GM18861 (cell line): Measurements from ENCODE around the gene GMEB2.
"Not testable (repeated sequence)": the region's sequence is repeated elsewhere in the genome, so short reads cannot be mapped to it uniquely, and the experiment has no call there.

Experiments
- ATAC-seq: cut with Tn5 transposase; IDR thresholded peaks from one replicate; pipeline ENCODE4 v1.9.1; 2021; ENCODE audit not compliant: unreplicated experiment

GMEB2 gene

DNA sequence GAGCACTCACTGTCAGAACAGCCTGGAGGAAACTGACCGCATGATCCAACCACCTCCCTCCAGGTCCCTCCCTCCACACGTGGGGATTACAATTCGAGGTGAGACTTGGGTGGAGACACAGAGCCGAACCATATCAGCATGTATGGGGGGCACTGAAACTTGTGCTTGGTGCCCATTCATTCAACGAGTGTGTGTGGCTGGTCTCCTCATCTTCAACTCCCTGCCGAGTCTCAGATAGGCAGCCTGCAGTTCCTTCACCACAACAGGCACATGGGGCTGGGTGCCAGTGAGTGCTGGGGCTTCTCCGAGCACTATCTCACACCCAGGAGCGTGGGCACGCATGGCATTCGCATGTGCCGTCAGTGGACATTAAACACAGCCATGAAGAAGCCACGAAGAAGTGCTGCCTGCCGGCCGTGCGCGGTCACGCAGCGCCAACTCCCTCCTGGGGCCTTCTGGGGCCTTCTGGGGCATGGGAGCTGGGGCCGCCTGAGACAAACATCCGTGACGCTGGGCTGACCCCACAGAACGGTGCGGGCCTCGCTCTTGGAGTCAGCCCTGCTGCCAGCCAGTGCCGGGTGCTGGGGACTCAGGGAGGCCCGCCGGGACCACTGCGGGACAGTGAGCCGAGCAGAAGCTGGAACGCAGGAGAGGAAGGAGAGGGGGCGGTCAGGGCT, 30.5 kb upstream of the GMEB2 start:
- no peak for ATAC-seq

DNA sequence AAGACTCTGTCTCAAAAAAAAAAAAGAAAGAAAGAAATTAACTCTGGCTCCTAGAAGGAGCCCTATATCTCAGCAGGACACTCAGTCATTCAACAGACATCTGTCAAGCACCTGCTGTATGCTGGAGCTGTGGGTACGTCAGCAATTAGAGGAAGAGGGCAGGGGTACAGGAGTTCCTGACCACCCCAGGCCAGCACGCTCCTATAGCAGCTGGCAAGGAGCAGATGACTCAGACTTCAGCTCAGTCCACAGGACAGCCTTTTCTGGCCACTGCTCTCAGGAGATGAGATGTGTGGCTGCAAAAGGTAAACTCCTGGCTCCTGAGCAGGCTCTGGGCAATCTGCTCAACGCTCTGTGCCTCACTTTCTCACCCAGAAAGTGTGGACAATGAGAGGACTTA, 29.6 kb upstream of the GMEB2 start:
- ATAC-seq, result no peak

DNA sequence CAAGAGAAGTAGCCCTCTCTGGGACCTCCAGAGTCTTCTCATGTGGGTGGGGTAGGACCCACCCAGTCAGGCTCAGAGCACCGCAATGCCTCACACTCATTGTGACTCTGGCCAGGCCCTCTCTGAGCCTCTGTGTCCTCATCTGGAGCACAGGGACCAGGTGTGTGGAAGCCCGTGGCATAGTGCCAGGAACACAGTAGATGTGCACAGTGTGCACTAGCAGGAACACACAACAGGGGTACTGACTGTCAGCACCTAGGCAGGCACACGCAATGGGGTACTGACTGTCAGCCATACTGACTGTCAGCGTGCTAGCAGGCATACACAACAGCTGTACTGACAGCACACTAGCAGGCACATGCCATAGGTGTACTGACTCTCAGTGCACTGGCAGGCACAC, 28.3 kb upstream of the GMEB2 start:
- ATAC-seq, result no peak

DNA sequence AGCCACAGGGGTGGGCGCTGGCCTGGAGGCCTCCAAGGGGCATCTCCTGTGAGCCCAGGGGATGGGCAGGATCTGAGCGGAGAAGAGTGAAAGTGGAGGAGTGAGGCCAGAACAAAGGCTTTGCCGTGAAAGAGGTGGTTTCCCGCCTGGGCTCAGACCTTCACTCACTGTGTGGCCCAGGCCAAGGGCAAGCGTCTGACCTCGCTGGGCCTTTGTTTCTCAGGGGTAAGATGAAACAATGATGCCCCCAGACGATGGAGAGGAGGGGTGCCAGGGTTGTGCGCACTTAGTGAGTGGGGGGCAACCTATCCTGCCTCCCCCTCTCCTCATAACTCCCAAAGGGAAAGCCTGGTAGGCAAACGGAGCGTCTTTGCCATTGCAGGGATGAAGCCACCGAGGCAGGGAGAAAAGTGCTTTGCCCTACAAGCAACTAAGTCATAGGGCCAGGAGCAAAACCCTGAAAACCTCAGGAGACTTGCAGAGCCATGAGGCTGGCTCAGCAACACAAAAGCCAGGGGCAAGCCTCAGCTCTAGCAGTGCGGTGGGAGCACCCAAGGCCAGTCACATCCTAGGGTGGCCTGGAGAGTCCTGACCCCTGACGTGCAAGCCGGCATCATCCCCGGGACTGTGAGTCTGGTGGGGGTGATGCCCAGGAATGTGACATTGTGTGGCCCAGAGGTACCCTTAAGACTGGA, 27.2 kb upstream of the GMEB2 start:
- ATAC-seq, result no peak

DNA sequence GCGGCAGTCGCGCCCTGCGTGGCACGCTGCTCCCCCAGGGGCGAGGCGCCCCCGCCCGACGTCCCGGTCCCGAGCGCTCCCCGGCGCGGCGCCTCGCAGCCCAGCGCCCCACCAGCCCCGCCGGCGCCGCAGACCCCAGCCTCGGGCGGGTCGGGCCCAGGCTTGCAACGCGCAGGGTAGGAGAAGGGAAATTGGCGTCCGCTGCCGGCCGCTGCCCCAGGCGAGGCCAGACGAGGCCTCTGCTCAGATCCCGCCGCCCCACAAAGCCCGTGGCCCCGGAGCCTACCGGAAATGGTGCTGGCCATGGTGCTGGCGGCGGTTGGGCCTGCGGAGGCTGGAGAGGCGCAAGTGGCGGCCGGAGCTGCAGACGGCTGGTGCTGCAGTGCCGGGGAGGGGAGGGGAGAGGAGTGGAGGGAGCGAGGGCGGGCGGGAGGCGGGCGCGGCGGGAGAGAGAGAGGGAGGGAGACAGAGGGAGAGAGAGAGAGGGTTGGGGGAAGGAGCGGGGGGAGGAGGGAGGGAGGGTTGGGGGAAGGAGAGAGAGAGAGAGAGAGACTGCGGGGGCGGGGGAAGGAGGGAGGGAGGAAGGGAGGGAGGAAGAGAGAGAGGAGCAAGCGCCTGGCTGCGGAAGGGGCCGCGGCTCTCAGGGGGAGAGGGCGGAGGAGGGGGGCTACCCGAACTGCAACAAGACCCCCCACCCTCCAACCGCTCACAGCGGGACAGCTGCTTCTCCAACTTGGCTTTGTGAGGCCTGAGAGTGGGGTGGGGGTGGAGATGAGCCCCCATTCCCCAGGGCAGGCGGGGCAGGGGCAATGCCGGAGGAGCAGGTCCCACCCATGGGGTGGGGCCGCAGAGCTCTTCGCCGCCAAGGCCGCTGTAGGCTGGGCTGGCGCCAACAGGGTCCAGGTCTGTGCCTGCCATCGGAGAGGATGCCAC, 26.4 kb upstream of the GMEB2 start, which contains the start of gene STMN3:
Gene STMN3 (minus strand): TSS at position 384 of the 933 bp plus-strand sequence. CDS start 79 bp downstream, at position 305.
- no peak for ATAC-seq

DNA sequence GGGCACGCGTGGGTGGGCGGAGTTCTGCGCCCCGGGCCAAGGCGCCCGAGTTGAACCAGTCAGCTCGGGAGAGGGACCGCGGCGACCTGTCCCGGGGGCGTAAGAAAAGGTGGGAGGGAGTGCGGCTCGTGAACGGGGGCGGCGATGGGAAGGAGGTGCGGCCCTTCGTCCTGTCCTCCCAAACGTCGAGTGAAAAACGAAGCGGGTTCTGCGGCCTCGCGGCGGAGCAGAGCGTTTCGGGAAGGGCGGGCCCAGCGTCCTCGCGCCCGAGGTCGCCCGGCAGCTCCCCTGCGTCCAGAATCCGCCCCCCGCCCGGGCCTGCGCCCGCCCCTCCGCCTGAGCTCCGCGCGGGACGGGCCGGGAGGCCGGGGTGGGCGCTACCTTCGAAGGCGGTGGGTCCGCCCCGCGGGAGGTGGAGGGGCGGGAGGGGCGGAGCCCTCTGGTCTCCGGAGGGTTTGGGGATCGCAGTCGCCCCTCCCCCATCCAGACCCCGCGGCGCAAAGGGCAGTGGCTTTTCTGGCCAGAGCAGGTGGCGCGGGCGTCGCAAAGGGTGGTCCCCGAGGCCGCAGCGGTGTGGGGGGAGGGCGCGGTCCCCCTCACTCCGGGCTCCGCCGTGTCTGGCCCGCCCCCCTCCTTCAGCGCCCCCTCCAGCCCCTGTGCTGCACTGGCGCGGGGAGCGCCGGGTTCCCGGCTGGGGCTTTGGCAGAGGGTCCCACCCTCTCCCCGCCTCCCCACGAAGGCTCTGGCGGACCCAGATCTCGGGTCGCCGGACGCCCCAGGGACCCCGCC, 25.5 kb upstream of the GMEB2 start:
- ATAC-seq, result no peak

DNA sequence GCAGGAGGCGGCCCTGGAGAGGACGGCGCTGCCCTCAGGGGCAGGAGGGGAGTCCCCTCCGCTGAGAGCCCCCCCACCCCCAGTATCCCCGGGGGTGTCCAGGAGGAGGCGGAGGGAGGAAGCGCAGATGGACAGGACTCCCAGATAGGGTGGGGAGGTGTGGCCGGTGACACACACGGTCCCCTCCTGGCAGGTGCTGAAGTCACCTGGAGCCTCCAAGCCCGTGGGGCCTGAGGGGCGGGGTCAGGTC, 25.0 kb upstream of the GMEB2 start:
- no peak for ATAC-seq

DNA sequence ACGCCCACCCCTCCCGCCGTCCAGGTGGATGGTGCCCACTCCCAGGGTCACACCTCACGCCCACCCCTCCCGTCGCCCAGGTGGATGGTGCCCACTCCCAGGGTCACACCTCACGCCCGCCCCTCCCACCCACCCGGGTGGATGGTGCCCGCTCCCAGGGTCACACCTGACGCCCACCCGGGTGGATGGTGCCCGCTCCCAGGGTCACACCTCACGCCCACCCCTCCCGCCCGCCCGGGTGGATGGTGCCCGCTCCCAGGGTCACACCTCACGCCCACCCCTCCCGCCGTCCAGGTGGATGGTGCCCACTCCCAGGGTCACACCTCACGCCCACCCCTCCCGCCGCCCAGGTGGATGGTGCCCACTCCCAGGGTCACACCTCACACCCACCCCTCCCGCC, 23.6 kb upstream of the GMEB2 start:
- not testable (repeated sequence) for ATAC-seq

DNA sequence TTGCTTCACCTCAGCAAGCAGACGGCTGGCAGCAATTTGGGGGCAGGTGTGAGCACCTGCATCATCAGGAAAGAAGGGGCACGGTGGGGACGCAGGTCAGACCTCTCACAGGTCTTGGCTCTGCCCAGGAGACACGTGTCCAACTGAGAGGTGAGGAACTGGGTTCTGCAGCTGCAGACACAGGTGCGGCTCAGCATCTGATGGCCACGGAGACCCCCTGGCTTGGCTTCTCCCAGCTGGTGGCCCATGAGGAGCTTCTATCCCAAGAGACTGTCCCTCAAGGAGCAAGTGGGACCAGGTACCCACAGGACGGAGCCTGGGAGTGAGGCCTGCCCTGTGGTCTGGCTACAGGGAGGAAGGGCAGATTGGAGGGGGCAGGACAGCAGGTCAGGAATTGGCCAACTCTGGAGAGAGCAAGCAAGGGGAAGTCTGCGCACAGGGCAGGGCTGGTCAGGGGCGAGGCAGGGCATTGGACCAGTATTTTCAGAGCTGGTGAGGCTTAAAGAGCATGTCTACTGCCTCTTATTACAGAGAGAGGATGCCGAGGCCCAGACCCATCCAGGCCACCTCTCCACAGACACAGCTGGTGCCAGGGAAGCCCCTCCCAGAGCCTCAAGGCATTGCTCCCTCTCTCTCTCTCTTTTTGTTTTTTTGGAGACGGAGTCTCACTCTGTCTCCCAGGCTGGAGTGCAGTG, 22.1 kb upstream of the GMEB2 start:
- ATAC-seq, result no peak

DNA sequence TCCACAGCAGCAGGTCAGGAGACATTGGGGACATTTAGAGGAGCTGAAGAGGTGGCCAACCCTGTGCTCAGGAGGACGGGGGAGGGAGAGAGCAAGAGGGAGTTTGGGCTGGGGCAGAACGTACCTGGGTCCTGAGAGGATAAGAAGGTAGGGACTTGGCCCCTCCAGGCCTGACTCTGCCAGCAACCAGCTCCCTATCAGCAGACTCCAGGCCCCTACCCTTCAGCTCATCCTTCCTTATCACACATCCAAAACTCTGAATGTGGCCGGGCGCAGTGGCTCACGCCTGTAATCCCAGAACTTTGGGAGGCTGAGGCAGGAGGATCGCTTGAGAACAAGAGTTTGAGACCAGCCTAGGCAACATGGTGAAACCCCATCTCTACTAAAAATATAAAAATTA, 21.3 kb upstream of the GMEB2 start:
- no peak for ATAC-seq

DNA sequence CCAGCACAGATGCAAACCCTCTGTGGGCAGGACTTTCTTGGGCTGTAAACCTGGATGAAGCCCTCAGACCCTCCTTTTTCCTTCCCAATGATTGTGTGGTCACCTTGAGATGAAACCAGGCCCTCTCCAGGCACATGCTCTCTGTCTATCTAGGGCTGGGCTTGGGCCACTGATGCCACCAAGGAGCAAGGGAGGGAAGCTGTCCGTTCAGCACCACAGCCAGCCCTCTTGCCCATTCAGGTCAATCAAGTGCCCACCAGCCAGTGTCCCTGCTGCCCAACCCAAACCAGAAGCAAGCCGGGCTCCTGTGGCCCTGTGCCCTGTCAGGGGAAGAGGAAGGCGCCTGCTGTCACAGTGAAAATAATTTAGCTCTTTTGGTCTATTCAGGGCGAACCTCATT, 18.3 kb upstream of the GMEB2 start:
- ATAC-seq, result no peak

DNA sequence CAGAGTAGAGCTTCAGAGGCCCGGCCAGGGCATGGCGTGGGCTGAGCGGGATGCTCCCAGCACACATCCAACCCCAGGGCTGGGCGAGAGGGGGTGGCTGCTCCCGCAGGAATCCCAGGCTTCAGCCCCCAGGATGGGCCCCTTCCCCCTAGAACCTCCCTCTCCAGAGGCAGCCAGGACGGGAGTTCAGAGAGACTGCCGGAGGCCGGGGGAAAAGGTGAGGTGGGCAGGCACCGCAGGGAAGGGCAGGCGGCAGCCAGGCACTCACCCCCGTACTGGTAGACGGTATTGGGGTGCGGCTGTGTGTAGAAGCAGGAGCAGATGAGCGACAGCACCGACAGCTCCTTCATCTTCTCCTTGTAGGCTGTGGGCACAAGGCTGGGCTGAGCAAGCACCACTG, 17.0 kb upstream of the GMEB2 start:
- no peak for ATAC-seq

DNA sequence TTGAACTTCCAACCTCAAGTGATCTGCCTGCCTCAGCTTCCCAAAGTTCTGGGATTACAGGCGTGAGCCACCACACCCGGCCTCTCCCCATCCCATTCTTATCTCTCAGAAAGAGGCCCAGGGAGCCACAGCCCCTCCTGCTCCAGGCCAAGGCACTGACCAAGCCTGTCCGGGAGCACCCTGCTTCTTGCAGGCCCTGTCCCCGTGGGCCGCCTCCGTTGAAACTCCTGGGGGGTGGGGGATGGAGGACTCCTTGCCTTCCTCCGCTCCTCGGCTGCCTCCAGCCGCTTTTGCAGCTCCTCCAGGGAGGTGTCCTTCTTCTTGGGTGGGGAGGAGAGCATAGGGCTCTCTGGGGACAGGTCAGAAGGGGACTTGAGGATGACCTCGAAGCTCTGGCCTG, 16.6 kb upstream of the GMEB2 start:
- ATAC-seq, result no peak

DNA sequence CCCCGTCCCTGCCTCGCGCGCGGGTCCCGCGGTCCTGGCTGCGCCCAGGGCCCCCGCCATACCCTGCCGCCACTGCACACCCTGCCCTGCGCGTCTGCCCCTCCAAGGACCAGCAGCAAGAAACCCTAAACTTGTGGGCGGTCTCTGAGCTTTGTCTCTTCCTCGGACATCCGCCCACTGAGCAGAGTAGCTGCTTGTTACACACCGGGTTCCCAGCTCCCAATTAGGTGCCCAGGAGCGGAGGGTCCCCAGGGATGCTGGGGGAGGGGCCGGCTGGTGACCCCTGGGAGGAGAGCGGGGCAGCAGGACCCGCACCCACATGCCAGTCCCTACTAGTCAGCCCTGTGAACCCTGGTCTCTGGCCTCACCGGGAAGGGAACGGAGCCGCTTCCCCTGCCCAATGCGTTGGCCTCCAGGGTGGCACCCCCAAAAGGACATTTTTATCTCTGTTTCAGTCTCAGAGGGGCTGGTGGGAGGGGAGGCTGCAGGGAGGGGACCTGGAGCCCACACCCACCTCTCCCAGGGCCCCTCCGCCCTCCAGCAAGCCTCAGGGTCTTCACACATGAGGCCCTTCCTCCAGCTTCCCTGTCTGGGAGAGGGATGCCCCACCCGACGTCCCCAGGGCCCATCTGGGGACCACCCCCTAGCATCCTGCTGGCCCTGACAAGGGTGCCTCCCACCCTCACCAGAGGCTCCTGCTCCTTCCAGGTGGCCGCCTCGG, 15.8 kb upstream of the GMEB2 start:
- no peak for ATAC-seq

DNA sequence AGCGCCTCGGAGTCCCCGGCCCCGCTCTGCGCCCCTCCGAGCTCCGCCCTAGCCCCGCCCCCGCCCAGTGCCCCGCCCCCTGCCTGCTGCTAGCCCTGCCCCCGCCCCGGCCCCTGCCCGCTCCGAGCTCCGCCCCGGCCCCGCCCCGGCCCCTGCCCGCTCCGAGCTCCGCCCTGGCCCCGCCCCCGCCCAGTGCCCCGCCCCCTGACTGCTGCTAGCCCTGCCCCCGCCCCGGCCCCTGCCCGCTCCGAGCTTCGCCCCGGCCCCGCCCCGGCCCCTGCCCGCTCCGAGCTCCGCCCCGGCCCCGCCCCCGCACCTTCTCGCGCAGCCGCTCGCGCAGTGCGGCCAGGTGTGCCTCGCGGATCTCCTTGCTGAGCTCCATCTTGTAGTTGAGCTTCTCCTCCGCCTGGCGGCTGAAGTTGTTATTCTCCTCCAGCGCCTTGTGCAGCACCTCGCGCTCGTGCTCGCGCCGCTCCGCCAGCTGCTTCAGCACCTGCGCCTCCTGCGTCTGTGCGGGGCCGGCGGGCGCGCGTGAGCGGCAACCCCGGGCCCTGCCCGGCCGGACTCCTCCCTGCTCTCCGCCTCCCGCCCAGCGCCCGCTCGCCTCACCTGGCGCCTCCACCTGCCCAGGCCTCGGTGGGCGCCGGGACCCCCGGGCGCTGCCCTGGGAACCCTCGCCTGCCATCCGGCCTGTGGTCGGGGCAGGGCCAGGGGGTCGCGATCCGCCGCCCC, 15.1 kb upstream of the GMEB2 start:
- ATAC-seq, result peak; percentile 74

DNA sequence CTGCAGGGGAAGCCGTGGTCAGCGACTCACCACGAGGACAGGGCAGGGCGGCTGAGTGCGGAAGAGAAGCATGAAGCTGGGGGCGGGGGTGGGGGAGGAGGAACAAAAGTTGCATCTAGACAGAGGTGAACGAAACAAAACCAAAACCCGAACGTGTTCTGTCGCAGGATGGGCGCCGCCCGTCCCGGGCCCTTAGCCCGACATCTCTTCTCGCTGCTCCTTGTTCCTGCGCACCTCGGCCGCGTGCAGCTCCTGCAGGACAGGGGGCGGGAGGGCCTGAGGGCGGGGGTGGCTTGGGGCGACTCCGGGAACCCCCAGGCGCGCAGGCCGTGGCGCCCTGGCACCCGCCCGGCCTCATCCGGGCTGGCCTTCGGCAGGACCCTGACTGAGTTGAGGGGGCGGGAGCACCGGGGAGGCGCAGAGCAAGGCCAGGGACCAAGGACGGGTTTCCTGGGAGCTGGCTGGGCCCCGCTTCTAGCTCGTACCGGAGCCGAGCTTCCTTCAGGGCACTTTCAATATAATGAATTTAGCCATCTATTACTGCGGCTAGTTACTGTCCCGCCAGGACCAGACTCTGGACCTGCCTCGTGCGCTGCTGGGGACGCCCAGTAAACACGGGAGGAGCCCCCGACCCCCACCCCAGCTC, 14.4 kb upstream of the GMEB2 start:
- ATAC-seq, result no peak

DNA sequence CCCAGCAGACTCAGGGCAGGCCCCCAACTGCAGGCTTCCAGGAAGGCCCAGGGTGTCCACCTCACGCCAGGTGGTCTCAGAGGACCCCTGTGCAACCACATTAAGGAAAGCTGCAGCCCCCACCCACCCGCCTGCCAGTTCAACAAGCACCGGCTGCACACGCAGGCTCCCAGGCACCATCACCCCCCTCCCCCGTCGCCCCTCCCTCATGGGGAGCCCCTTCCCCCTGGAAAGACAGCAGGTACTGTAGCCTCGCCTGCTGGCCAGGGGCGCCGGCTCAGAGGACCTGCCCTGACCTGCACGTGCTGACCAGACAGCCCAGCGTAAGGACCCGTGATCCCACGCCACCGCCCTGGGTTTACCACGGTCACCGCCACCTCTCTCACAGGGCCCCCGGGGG, 13.8 kb upstream of the GMEB2 start:
- not testable (repeated sequence) for ATAC-seq

DNA sequence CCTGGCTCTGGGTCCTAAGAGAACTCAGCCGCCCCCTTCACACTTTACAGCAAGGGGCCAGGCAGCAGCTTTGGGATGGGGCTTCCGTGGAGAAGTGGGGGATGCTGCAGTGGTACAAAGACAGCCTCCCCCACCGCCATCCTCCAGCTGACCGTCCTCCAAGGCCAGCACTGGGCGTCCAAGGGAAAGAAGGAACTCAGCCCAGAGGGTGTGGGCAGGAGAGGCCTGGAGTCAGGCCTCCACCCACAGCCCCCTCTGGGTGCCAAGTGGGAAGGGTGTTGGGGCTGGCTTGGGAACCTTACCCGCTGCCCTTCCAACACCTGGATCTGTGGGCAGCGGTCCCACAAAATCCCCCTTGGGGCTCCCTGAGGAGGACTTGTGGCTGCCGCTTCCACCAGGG, 13.2 kb upstream of the GMEB2 start:
- no peak for ATAC-seq
